Heart left ventricle (tissue), 16 donors: ENCODE measurements around the gene RNF224. TPM values are rescaled to one million over a fixed set of nuclear protein-coding genes. Genes with fewer than 3 reads are reported as not detected.

ENCODE experiments used
- ATAC-seq, 4 donors: fragments of 200-7000 bp; cut with Tn5 transposase; one replicate each; pipeline ENCODE4 v1.9.1; 2020 to 2022; ENCODE audit warnings: moderate library complexity in 4 of 4, mild to moderate bottlenecking in 3 of 4, moderate number of reproducible peaks in 1 of 4
- DNase-seq, 5 donors: peaks; one replicate each; pipeline ENCODE4 v3.0.0-alpha.2; 2020
- H3K27ac ChIP-seq, 12 donors: fragments of 200-600 bp; sonication (generic) in 4 of 12; one replicate each; pipeline versions ENCODE4 v1.5.0 to v1.8.0; 2016 to 2022; ENCODE audit warnings: mild to moderate bottlenecking in 2 of 12
- H3K27me3 ChIP-seq, 9 donors: fragments of 200-600 bp; sonication (generic) in 2 of 9; one replicate each; pipeline versions ENCODE4 v1.5.1 to v1.8.0; 2016 to 2022; ENCODE audit warnings: mild to moderate bottlenecking in 3 of 9
- H3K36me3 ChIP-seq, 9 donors: fragments of 200-600 bp; sonication (generic) in 2 of 9; one replicate each; pipeline versions ENCODE4 v1.5.0 to v1.8.0; 2018 to 2022; ENCODE audit warnings: mild to moderate bottlenecking in 2 of 9
- H3K4me1 ChIP-seq, 12 donors: fragments of 200-600 bp; sonication (generic) in 4 of 12; one replicate each; pipeline versions ENCODE4 v1.5.0 to v1.8.0; 2016 to 2022; ENCODE audit warnings: mild to moderate bottlenecking in 3 of 12
- H3K4me3 ChIP-seq, 12 donors: fragments of 200-600 bp; sonication (generic) in 4 of 12; one replicate each; pipeline versions ENCODE4 v1.5.0 to v1.8.0; 2017 to 2022; ENCODE audit warnings: mild to moderate bottlenecking in 9 of 12, moderate library complexity in 4 of 12
- H3K9me3 ChIP-seq, 12 donors: fragments of 200-600 bp; sonication (generic) in 4 of 12; one replicate each; pipeline versions ENCODE4 v1.5.0 to v1.8.0; 2016 to 2022; ENCODE audit warnings: mild to moderate bottlenecking in 1 of 12
- CTCF ChIP-seq, 12 donors: fragments of 200-600 bp; sonication (generic) in 4 of 12; IDR thresholded peaks; one replicate each; pipeline versions ENCODE4 v1.5.0 to v1.8.0; 2018 to 2022; ENCODE audit warnings: antibody characterized with exemption in 12 of 12, mild to moderate bottlenecking in 5 of 12
- POLR2A ChIP-seq, 2 donors: fragments of 450-650 bp; IDR thresholded peaks; one replicate each; pipeline ENCODE4 v1.6.1; 2017; ENCODE audit warnings: antibody characterized with exemption in 2 of 2, mild to moderate bottlenecking in 2 of 2, moderate library complexity in 2 of 2
- WGBS, 4 donors: extraction: QIAGEN DNeasy Blood & Tissue Kit in 2 of 4; methylation state at CpG; one replicate each; pipeline versions ENCODE4 v1.1.5 to v1.1.7; 2013 to 2018; 5-methylcytosine and 5-hydroxymethylcytosine counted together
- intact Hi-C, 10 donors: fragments of 100-400 bp; cut with DNase I; formaldehyde crosslinking; loops; one replicate each; pipeline versions ENCODE4 v1.11.1 to v1.14.2; 2022
- polyA plus RNA-seq, 2 donors: library from polyadenylated mRNA; stranded (reverse); fragments of 200-250 nt; gene quantifications; one replicate each; pipeline ENCODE4 v1.2.3, GENCODE V29; 2013
- total RNA-seq, 9 donors: library from RNA; depleted of rRNA in 2 of 9; stranded (reverse); fragments of >200 nt in 2 of 9; fragmentation: NEBNext Ultra II Directional in 3 of 9; extraction: Animal tissue kit (Norgen Biotek cat#: 25700) in 3 of 9; gene quantifications; one replicate each; pipeline versions ENCODE4 v1.1.0 to v1.2.4, GENCODE V29; 2016 to 2023
- donor health status: ischemic (EF 13 %, LVEDD 7.1; RV severe dilation, severe dysfunction).
- donor health status: healthy with polysubstance abuse.
- donor health status: DM: no; HTN: yes; CAD: no.
- donor health status: DM: no; HTN: no; CAD: no.
- donor health status: ischemic (EF 25% LVEDD 6.9; RV normal size, moderate dysfunction).
- donor health status: ischemic (EF 25% LVEDD 5.7; RV mildly dilated, moderate dysfunction).
- donor health status: healthy.
- donor health status: DM: yes; HTN: yes; CAD: no.
- donor health status: ischemic (EF 35%, LVEDD 5.7; RV mildly dilated, moderate dysfunction).
- donor health status: nonischemic (EF 11% LVEDD 7.7; RV severe dilation, severe dysfunction).
- donor health status: DM: yes; HTN: yes; CAD: no.
- donor health status: PGD.
- donor health status: ischemic (EF 29% LVEDD 5.4; RV normal size, mild dysfunction).
- donor health status: nonischemic (EF 23%, LVEDD 6.1; RV moderate dilation, normal function).

The RNF224 gene
- total and polyA plus RNA-seq, 11 donors, result not detected

GRCh38 chr9:137204731-137205125 is 22.6 kb upstream of the RNF224 start:
- TF ChIP-seq POLR2A (IDR thresholded peaks at IDR 0.05), result no peak
- TF ChIP-seq CTCF (IDR thresholded peaks at IDR 0.05), result no peak
- Histone ChIP-seq H3K27ac (peak overlapping the region in 10 of 12 donors; percentile 75 to 94 (median 87)), H3K9me3 (no peaks in the 10 kb centered on the region), H3K36me3 (peaks cover 0 to 17% (median 0%) of the 10 kb centered on the region in 9 donors), H3K27me3 (no peaks in the 10 kb centered on the region), H3K4me1 (peaks cover 7 to 66% (median 52%) of the 10 kb centered on the region in 12 donors), H3K4me3 (peak overlapping the region; percentile 73 to 100 (median 98))
- 7 to 21% (median 9%) methylated on average over 14 to 21 of the region's 21 CpGs for WGBS, 4 donors
- ATAC-seq, result no peak
- intact Hi-C loops, result loop anchor here in 2 of 10 donors (2.0 kb wide), 1 partner anchor 18 kb away; the partner anchor contains the start of gene RNF208 (in 2 of the 2)
- DNase-seq, result no peak

- DNase-seq (peak; percentile 92 to 97 (median 94)), ATAC-seq (peak in 3 of 4 donors; percentile 48 to 69 (median 68))
- Histone ChIP-seq H3K9me3 (no peaks in the 10 kb centered on the region), H3K27ac (peak within 1 kb of the TSS; percentile 72 to 94 (median 87)), H3K36me3 (peaks cover 0 to 24% (median 0%) of the 10 kb centered on the region in 9 donors), H3K4me3 (peak within 1 kb of the TSS; percentile 73 to 100 (median 98)), H3K27me3 (no peaks in the 10 kb centered on the region), H3K4me1 (peaks cover 7 to 64% (median 50%) of the 10 kb centered on the region in 12 donors)
- TF ChIP-seq POLR2A (IDR thresholded peaks at IDR 0.05) (peak; percentile 35 to 83), CTCF (IDR thresholded peaks at IDR 0.05) (no peak)
- 0% methylated on average over 45 to 98 of the region's 98 CpGs for WGBS, 4 donors
- intact Hi-C loops, result loop anchor here in 2 of 10 donors (2.0 kb wide), 1 partner anchor 17 kb away; the partner anchor contains the start of gene RNF208 (in 2 of the 2)
Observed at GRCh38 chr9:137205126-137206069, 21.9 kb upstream of the RNF224 start, which contains the start of the genes NDOR1 and TMEM203. TSS of gene NDOR1 (plus strand) at chr9:137205700. CDS start at chr9:137205778, 78 bp downstream. TSS of gene TMEM203 (minus strand) at chr9:137205648. CDS start at chr9:137205414, 234 bp downstream.

DNA sequence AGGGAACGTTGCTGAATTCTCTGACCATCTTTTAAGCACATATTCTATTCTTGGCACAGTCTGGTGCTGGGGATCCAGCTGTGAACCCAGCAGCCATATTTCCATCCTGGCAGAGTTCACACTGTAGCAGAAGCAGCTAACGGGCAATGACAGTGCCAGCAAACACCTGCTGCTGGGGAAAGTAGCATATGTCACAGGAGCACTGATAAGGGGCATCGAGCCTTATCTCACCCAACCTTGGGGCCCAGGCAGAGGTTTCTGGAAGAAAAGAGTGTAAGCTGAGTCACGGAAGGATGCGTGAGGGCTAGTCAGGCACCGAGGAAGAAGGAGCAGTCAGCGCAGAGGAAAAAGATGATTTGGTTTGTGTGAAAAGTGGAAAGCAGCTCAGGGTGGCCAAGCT is 20.7 kb upstream of the RNF224 start:
- intact Hi-C loops, result no loop called here
- H3K4me1 ChIP-seq, result peaks cover 7 to 57% (median 44%) of the 10 kb centered on the region in 12 donors
- H3K9me3 ChIP-seq, result no peaks in the 10 kb centered on the region
- H3K4me3 ChIP-seq, result peak overlapping the region in 9 of 12 donors; percentile 73 to 100 (median 98)
- TF ChIP-seq POLR2A (IDR thresholded peaks at IDR 0.05) (no peak), CTCF (IDR thresholded peaks at IDR 0.05) (no peak)
- WGBS, 4 donors, result 66 to 69% (median 67%) methylated on average over 7 of the region's 7 CpGs
- DNase-seq (no peak), ATAC-seq (no peak)
- peaks cover 0 to 24% (median 0%) of the 10 kb centered on the region in 9 donors for H3K36me3 ChIP-seq
- H3K27ac ChIP-seq, result no peak overlapping the region
- no peaks in the 10 kb centered on the region for H3K27me3 ChIP-seq

GRCh38 chr9:137211532-137211931 is 15.8 kb upstream of the RNF224 start:
- WGBS, 4 donors, result 76 to 85% (median 79%) methylated on average over 13 of the region's 13 CpGs
- TF ChIP-seq CTCF (IDR thresholded peaks at IDR 0.05) (no peak), POLR2A (IDR thresholded peaks at IDR 0.05) (no peak)
- Histone ChIP-seq H3K27me3 (no peaks in the 10 kb centered on the region), H3K4me3 (no peak overlapping the region), H3K4me1 (peaks cover 0 to 11% (median 5%) of the 10 kb centered on the region in 12 donors), H3K27ac (no peak overlapping the region), H3K9me3 (no peaks in the 10 kb centered on the region), H3K36me3 (peaks cover 0 to 32% (median 3%) of the 10 kb centered on the region in 9 donors)
- no peak for DNase-seq
- intact Hi-C loops, result no loop called here
- ATAC-seq, result no peak
